Omental fat pad (tissue), 4 donors: ENCODE data around the gene KLHDC4. TPM values are rescaled to one million over a fixed set of nuclear protein-coding genes. Genes with fewer than 3 reads are reported as not detected.

ENCODE experiments used
- ATAC-seq: fragments of 150-250 bp; one replicate; pipeline ENCODE4 v1.9.1; 2016; ENCODE audit warnings: mild to moderate bottlenecking, moderate library complexity; ENCODE audit not compliant: low FRiP score
- DNase-seq: peaks from one replicate; pipeline ENCODE4 v3.0.0-alpha.2; 2019; ENCODE audit warnings: low spot score
- total RNA-seq, 4 donors: library from RNA; depleted of rRNA; stranded (reverse); fragments of >200 nt; gene quantifications; one replicate each; pipeline ENCODE4 v1.1.0, GENCODE V29; 2016
- TF ChIP-seq, protein P1 (sequence below), 3 donors: fragments of 450-650 bp; IDR thresholded peaks; one replicate each; pipeline ENCODE4 v1.5.1; 2016 to 2017; ENCODE audit warnings: antibody characterized with exemption in 3 of 3, mild to moderate bottlenecking in 3 of 3, moderate library complexity in 2 of 3

KLHDC4 gene
- total RNA-seq, 4 donors from 2014 or later = 21.7 to 53.8 (median 25.5) TPM

DNA sequence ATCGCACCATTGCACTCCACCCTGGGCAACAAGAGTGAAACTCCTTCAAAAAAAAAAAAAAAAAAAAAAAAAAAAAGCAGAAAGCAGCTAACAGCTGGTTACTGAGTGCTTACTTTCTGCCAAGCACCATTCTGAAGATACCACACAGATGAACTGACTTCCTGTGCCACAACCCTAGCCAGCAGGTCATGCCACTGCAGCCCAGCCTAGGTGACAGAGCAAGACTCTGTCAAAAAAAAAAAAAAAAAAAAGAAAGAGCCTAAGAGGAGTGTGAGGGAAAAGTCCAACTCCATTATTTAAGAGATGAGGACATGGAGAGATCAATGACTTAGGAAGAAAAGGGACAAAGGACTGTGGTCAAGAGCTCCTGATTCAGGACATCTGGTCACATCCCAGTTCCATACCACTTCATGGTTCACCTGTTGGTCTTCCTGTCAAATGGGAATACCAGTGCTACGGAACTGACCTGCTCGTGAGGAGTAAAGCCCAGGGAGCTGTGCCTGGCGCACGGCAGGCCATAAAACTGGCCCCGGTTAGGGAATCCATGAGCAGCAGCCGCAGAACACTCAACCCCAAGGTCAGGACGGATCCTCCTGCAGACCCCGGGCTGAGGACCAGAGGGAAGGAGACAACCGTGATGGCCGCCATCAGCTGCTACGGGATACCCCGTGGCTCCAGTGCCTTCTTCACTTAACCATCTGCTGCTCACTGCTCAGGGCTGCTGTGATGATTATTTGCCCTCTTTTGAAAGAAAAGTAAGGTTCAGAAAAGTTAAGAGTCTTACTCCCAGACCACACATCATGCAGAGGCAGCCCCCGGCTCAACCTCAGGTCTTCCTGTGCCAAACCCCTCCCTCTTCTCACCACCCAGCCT is 950 bp downstream of the KLHDC4 start:
- DNase-seq (no peak), ATAC-seq (no peak)
- TF ChIP-seq, protein P1, sequence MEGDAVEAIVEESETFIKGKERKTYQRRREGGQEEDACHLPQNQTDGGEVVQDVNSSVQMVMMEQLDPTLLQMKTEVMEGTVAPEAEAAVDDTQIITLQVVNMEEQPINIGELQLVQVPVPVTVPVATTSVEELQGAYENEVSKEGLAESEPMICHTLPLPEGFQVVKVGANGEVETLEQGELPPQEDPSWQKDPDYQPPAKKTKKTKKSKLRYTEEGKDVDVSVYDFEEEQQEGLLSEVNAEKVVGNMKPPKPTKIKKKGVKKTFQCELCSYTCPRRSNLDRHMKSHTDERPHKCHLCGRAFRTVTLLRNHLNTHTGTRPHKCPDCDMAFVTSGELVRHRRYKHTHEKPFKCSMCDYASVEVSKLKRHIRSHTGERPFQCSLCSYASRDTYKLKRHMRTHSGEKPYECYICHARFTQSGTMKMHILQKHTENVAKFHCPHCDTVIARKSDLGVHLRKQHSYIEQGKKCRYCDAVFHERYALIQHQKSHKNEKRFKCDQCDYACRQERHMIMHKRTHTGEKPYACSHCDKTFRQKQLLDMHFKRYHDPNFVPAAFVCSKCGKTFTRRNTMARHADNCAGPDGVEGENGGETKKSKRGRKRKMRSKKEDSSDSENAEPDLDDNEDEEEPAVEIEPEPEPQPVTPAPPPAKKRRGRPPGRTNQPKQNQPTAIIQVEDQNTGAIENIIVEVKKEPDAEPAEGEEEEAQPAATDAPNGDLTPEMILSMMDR (IDR thresholded peaks at IDR 0.05) = no peak

DNA sequence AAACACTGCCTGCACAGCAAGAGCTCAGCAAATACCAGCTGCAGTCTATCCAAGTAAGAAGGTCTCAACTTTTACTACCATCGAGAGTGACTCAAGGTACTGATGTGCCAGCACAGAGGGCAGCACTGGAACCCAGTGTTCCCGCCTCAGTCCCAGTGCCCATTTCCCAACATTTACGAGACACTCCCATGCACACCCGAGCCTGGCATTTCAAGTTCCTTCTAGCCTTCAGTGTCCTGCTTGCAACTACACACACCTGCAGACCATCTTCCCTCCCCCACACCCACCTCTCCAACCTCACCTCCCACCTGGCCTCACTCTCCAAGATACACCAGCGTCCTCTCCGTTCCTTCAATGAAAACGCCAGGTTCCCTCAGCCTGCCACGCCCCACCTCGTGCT is 3.2 kb downstream of the KLHDC4 start:
- DNase-seq (no peak), ATAC-seq (no peak)
- TF ChIP-seq, protein P1 (IDR thresholded peaks at IDR 0.05) = no peak

GRCh38 chr16:87762071-87762571 is 3.7 kb downstream of the KLHDC4 start:
- ATAC-seq (no peak), DNase-seq (no peak)
- TF ChIP-seq, protein P1 (IDR thresholded peaks at IDR 0.05) = no peak

GRCh38 chr16:87761060-87761459 is 4.7 kb downstream of the KLHDC4 start:
- ATAC-seq = no peak
- DNase-seq = no peak
- TF ChIP-seq, protein P1 (IDR thresholded peaks at IDR 0.05) = no peak

GRCh38 chr16:87757841-87758426 is 7.9 kb downstream of the KLHDC4 start:
- TF ChIP-seq, protein P1 (IDR thresholded peaks at IDR 0.05) = no peak
- DNase-seq = no peak
- ATAC-seq = no peak

GRCh38 chr16:87754535-87754934 is 11.3 kb downstream of the KLHDC4 start:
- TF ChIP-seq, protein P1 (IDR thresholded peaks at IDR 0.05) = no peak
- ATAC-seq (no peak), DNase-seq (no peak)
